Karpas-422 (cell line): Measurements from ENCODE around the gene DOCK2. TPM values are rescaled to one million over a fixed set of nuclear protein-coding genes. Genes with fewer than 3 reads are reported as not detected.
"Not testable (repeated sequence)": the region's sequence is repeated elsewhere in the genome, so short reads cannot be mapped to it uniquely, and the experiment has no call there.

Experiments used
- DNase-seq: peaks from one replicate; pipeline ENCODE4 v3.0.0-alpha.2; 2015
- H2AFZ ChIP-seq: fragments of 200-600 bp; sonication (generic); 2 replicates; pipeline ENCODE4 v1.6.1; 2014; ENCODE audit warnings: antibody characterized with exemption, low read length, mixed read lengths
- H3K27ac ChIP-seq: fragments of 200-600 bp; sonication (generic); 2 replicates; pipeline ENCODE4 v1.5.1; 2014; ENCODE audit warnings: mild to moderate bottlenecking, low read length, moderate library complexity
- H3K27me3 ChIP-seq: fragments of 200-600 bp; sonication (generic); 2 replicates; pipeline ENCODE4 v1.6.1; 2014; ENCODE audit warnings: low read length, mixed read lengths
- H3K36me3 ChIP-seq: fragments of 200-600 bp; sonication (generic); 2 replicates; pipeline ENCODE4 v1.6.1; 2014; ENCODE audit warnings: low read length, mixed read lengths; ENCODE audit not compliant: insufficient read depth
- H3K4me1 ChIP-seq: fragments of 200-600 bp; sonication (generic); 2 replicates; pipeline ENCODE4 v1.6.1; 2014; ENCODE audit warnings: mild to moderate bottlenecking, low read length, mixed read lengths
- H3K4me2 ChIP-seq: fragments of 200-600 bp; sonication (generic); 2 replicates; pipeline ENCODE4 v1.6.1; 2014; ENCODE audit warnings: low read length, low read depth, mild to moderate bottlenecking; ENCODE audit not compliant: poor library complexity, severe bottlenecking
- H3K4me3 ChIP-seq: fragments of 200-600 bp; sonication (generic); 2 replicates; pipeline ENCODE4 v1.5.1; 2014; ENCODE audit warnings: mild to moderate bottlenecking, antibody characterized with exemption, low read length, mixed read lengths
- H3K79me2 ChIP-seq: fragments of 200-600 bp; sonication (generic); 2 replicates; pipeline ENCODE4 v1.6.1; 2014; ENCODE audit warnings: mild to moderate bottlenecking, low read length, mixed read lengths
- H3K9ac ChIP-seq: fragments of 200-600 bp; sonication (generic); 2 replicates; pipeline ENCODE4 v1.6.0; 2014; ENCODE audit warnings: low read length
- H3K9me2 ChIP-seq: fragments of 200-600 bp; sonication (generic), shearing (Covaris generic); replicated peaks from 2 replicates; pipeline ENCODE4 v1.6.0; 2014; ENCODE audit warnings: mild to moderate bottlenecking, low read length, moderate library complexity; ENCODE audit not compliant: insufficient read depth
- H3K9me3 ChIP-seq: fragments of 300-700, 200-600 bp; sonication (generic); 2 replicates; pipeline ENCODE4 v1.6.1; 2014; ENCODE audit warnings: low read length, mixed read lengths
- H4K20me1 ChIP-seq: fragments of 200-600 bp; sonication (generic); 2 replicates; pipeline ENCODE4 v1.6.1; 2014; ENCODE audit warnings: mild to moderate bottlenecking, antibody characterized with exemption, low read length, low read depth; ENCODE audit not compliant: insufficient read depth
- total RNA-seq: library from RNA; depleted of rRNA; stranded (reverse); fragments of >200 nt; shearing (Covaris generic); gene quantifications from 2 replicates; pipeline ENCODE4 v1.2.3, GENCODE V29; 2014; ENCODE audit warnings: low replicate concordance

The DOCK2 gene
- total RNA-seq, 1 experiment from 2014 or later = 255 TPM

DNA sequence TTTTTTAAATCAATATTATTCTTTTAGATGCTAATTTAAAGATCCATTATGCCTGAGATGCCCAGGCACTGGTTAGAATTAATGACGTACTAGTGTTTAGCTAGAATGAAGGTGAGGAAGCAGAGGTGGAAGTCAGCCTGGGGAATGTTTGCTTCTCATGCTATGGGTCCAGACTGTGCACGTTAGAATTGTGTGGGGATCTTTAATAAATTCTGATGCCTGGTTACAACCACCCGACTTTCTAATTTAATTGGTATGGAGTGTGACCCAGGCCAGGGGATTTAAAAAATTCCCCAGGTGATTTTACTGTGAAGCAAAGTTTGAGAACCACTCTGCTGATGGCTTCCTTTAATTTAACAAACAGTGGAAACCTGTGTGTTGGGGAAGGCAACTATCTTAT is 111.1 kb downstream of the DOCK2 start:
- DNase-seq = no peak
- no peak overlapping the region for H3K4me3 ChIP-seq
- no peak overlapping the region for H3K9ac ChIP-seq
- no peak overlapping the region for H3K4me2 ChIP-seq
- H2AFZ ChIP-seq = no peak overlapping the region
- no peaks in the 10 kb centered on the region for H3K9me3 ChIP-seq
- H3K27ac ChIP-seq = peak overlapping the region; percentile 38; the same call in 1 of the 2 replicates
- H3K9me2 ChIP-seq = no peaks in the 10 kb centered on the region
- H3K36me3 ChIP-seq = peaks cover 51% of the 10 kb centered on the region
- no peaks in the 10 kb centered on the region for H4K20me1 ChIP-seq
- H3K4me1 ChIP-seq = peaks cover 51% of the 10 kb centered on the region
- no peaks in the 10 kb centered on the region for H3K27me3 ChIP-seq
- peaks cover 9% of the 10 kb centered on the region; the same call in 1 of the 2 replicates for H3K79me2 ChIP-seq

DNA sequence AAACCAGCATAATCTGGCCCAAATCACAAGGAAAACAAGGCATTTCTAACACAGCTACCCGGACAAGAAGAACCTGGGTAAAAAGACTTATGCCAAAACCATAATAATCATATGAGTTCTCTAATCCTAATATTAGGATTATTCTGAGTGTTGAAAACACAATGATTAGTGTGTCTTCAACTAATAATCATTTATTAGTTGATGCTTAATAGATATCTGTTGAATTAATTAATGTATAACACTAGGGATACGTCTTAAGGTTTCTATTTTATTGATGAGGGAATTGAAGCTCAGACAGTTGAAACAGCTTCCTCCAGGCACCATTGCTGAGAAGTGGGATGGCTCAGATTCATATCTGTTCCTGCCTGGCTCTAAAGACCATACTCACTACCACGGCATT is 112.2 kb downstream of the DOCK2 start:
- no peak for DNase-seq
- Histone ChIP-seq H3K4me3 (no peak overlapping the region), H3K9me3 (no peaks in the 10 kb centered on the region), H3K4me1 (peaks cover 62% of the 10 kb centered on the region), H3K4me2 (no peak overlapping the region), H3K79me2 (peaks cover 9% of the 10 kb centered on the region), H2AFZ (no peak overlapping the region), H3K36me3 (peaks cover 47% of the 10 kb centered on the region), H3K27me3 (no peaks in the 10 kb centered on the region), H3K27ac (peak overlapping the region; percentile 38; the same call in 1 of the 2 replicates), H3K9ac (no peak overlapping the region), H3K9me2 (no peaks in the 10 kb centered on the region), H4K20me1 (no peaks in the 10 kb centered on the region)

DNA sequence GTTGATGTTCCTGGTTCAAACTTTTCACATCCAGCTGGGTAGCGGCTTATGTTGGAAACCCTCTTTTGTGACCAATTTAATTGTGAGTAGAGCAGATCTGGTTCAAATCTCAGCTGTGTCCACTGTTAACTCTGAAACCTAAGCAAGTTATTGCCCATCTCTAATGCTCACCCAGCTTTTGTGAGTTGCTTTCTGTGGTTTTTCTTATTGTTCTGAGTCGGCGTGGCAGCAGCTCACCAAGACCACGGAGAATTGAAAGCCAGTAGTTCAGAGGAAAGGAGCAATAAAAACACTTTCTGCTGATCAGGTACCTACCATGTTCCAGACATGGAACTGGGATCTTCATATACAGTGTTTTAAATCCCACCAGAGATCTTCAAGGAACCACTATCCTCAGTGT is 114.4 kb downstream of the DOCK2 start:
- Histone ChIP-seq H3K9ac (no peak overlapping the region), H3K4me2 (no peak overlapping the region), H3K9me2 (no peaks in the 10 kb centered on the region), H3K27me3 (no peaks in the 10 kb centered on the region), H4K20me1 (no peaks in the 10 kb centered on the region), H3K4me1 (peaks cover 82% of the 10 kb centered on the region), H3K79me2 (peaks cover 17% of the 10 kb centered on the region), H3K9me3 (no peaks in the 10 kb centered on the region), H3K4me3 (no peak overlapping the region), H2AFZ (no peak overlapping the region), H3K36me3 (peaks cover 47% of the 10 kb centered on the region), H3K27ac (no peak overlapping the region)
- no peak for DNase-seq

DNA sequence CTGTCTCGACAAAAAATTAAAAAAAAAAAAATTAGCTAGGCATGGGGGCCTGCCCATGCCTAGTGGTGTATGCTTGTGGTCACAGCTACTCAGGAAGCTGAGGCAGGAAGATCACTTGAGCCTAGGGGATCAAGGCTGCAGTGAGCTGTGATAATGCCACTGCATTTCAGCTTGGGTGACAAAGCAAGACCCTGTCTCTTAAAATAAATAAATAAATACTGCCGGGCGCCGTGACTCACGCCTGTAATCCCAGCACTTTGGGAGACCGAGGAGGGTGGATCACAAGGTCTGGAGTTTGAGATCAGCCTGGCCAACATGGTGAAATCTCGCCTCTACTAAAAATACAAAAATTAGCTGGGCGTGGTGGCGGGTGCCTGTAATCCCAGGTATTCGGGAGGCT is 115.5 kb downstream of the DOCK2 start:
- H3K4me2 ChIP-seq, DNase-seq, H3K9me3 ChIP-seq, H3K9ac ChIP-seq, H3K9me2 ChIP-seq, H3K4me3 ChIP-seq, H3K27ac ChIP-seq, H3K27me3 ChIP-seq, H4K20me1 ChIP-seq, H2AFZ ChIP-seq: not testable (repeated sequence)
- Histone ChIP-seq H3K36me3 (peaks cover 36% of the 10 kb centered on the region), H3K4me1 (peaks cover 87% of the 10 kb centered on the region), H3K79me2 (peaks cover 20% of the 10 kb centered on the region)

DNA sequence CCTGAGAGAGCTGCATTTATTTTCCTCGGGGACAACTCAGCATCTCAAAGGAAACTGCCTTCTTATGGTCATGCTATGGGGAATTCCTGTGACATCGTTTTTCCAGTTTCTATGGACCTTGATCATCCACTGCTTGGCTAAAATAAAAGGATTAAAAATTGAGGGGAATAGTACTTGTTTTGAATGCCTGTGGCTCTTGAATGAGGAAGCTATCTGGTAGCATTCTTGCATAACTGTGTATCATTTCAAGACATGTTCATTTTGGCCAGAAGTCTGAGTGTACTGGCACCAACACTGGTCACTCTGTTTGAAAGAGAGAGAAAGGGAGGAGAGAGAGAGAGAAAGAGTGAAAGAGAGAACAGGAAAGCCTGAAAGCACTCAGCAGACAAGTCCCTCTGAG is 116.7 kb downstream of the DOCK2 start:
- Histone ChIP-seq H3K9me3 (no peaks in the 10 kb centered on the region), H3K9ac (peak overlapping the region; percentile 28; the same call in 1 of the 2 replicates), H3K27ac (peak overlapping the region; percentile 87), H3K79me2 (peaks cover 20% of the 10 kb centered on the region), H3K9me2 (no peaks in the 10 kb centered on the region), H4K20me1 (no peaks in the 10 kb centered on the region), H3K27me3 (no peaks in the 10 kb centered on the region), H3K4me2 (peak overlapping the region; percentile 36), H3K4me1 (peaks cover 86% of the 10 kb centered on the region), H3K4me3 (no peak overlapping the region), H3K36me3 (peaks cover 25% of the 10 kb centered on the region), H2AFZ (no peak overlapping the region)
- no peak for DNase-seq

DNA sequence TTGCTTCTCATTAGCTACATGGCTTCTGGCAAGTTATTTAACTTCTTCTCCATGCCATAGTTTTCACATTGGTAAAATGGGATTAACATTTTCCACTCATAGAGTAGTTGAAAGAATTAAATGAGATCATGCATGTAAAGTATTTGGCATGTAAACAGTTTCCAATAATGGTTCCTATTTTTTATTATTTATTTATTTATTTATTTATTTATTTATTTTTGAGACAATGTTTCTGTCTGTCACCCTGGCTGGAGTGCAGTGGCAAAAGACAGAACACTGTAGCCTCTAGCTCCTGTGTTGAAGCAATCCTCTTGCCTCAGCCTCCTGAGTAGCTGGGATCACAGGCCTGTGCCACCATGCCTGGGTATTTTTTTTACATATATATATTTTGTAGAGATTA is 117.7 kb downstream of the DOCK2 start:
- H2AFZ ChIP-seq = no peak overlapping the region

DNA sequence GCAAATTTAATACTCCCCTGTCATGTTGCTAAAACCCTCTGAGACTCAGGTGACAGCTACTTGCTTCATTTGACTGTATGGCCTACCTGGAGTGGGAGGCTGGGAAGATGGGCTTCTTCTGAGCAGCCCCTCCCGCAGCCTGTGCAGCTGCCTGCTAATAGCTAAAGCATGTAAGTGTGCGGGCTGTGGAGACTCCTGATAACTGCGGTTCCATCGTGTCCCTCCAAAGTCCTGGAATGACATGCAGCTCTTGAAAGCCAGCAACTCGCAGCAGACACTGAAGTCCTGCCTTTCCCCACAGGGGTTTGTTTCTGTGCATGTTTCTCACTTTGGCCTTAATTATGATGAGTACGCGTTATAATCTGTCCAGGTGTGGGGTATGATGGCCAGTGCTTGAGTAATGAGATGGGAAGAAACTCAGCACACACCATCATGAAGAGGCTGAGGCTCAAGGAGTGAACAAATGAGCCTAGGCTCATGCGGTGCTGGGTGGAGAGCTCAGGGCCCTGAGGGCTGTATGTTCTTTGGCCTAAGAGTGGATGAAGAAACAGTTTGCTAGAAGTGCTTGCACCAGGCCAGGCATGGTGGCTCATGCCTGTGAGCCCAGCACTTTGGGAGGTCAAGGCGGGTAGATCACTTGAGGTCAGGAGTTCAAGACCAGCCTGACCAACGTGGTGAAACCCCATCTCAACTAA is 119.1 kb downstream of the DOCK2 start:
- peak overlapping the region; percentile 69 for H3K4me2 ChIP-seq
- peak; percentile 80 for DNase-seq
- H3K36me3 ChIP-seq = peaks cover 23% of the 10 kb centered on the region; the same call in 1 of the 2 replicates
- no peaks in the 10 kb centered on the region for H3K9me2 ChIP-seq
- no peaks in the 10 kb centered on the region for H3K27me3 ChIP-seq
- peaks cover 85% of the 10 kb centered on the region for H3K4me1 ChIP-seq
- H3K9ac ChIP-seq = peak overlapping the region; percentile 61
- H2AFZ ChIP-seq = no peak overlapping the region
- peak overlapping the region; percentile 49; the same call in 1 of the 2 replicates for H3K4me3 ChIP-seq
- H3K9me3 ChIP-seq = no peaks in the 10 kb centered on the region
- peaks cover 20% of the 10 kb centered on the region for H3K79me2 ChIP-seq
- no peaks in the 10 kb centered on the region for H4K20me1 ChIP-seq
- H3K27ac ChIP-seq = peak overlapping the region; percentile 87

More for the DNA sequence above, 117.7 kb downstream of the DOCK2 start:
- Histone ChIP-seq H3K4me3 (no peak overlapping the region), H3K79me2 (peaks cover 20% of the 10 kb centered on the region), H3K9me2 (no peaks in the 10 kb centered on the region), H3K9ac (peak overlapping the region; percentile 28; the same call in 1 of the 2 replicates), H4K20me1 (no peaks in the 10 kb centered on the region), H3K4me2 (peak overlapping the region; percentile 69), H3K4me1 (peaks cover 84% of the 10 kb centered on the region), H3K27me3 (no peaks in the 10 kb centered on the region), H3K9me3 (no peaks in the 10 kb centered on the region), H3K36me3 (peaks cover 21% of the 10 kb centered on the region), H3K27ac (peak overlapping the region; percentile 87)
- DNase-seq = no peak

DNA sequence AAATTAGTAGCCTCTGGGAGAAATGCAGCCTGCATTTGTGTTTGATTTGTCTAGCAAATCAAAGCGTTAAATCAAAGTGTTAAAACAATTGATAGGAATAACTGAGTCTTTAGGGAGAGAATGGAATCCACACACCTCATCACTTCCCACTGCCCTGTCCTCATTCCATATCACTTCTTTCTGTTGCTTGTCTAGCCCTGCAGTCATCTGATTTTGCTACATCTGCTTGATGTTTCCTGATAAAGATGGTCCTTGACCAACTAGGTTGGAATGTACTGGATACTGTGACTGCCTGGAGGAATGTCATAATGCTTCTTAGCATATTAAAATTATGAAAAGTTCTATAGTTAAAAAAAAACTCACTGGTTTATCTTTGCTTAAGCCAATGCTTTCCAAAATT is 119.9 kb downstream of the DOCK2 start:
- no peak for DNase-seq
- peaks cover 25% of the 10 kb centered on the region; the same call in 1 of the 2 replicates for H3K36me3 ChIP-seq

More for the DNA sequence above, 119.9 kb downstream of the DOCK2 start:
- H3K4me3 ChIP-seq = no peak overlapping the region
- no peak overlapping the region for H3K4me2 ChIP-seq
- H4K20me1 ChIP-seq = no peaks in the 10 kb centered on the region
- H2AFZ ChIP-seq = no peak overlapping the region
- H3K27ac ChIP-seq = peak overlapping the region; percentile 87
- H3K9me2 ChIP-seq = no peaks in the 10 kb centered on the region
- no peaks in the 10 kb centered on the region for H3K27me3 ChIP-seq
- H3K9me3 ChIP-seq = no peaks in the 10 kb centered on the region
- H3K4me1 ChIP-seq = peaks cover 93% of the 10 kb centered on the region
- H3K79me2 ChIP-seq = peaks cover 28% of the 10 kb centered on the region
- H3K9ac ChIP-seq = no peak overlapping the region
